GM21360 (cell line): ENCODE results near the gene USP43.

ENCODE experiments used
- ATAC-seq: cut with Tn5 transposase; IDR thresholded peaks from one replicate; pipeline ENCODE4 v1.9.1; 2021; ENCODE audit warnings: mild to moderate bottlenecking, moderate library complexity; ENCODE audit not compliant: unreplicated experiment

The USP43 gene

DNA sequence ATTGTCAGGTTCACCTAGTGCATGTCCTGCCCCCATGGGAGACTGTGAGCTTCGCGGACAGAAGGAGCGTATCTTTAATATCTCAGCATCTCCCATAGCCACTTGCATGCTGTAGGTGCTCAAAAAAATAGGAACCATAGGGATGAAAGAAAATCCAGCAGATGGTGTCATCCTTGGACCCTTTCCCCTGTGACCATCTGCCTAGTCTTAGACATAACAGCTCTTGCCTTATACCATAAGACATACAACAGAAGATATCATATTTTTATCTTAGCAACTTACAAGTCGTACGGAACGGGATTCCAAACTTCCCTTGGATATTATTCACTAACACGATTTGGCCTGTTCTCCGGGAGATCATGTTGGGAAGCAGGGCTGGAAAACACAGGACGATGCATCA is 131.6 kb downstream of the USP43 start:
- ATAC-seq, result no peak
